Ectodermal cell (in vitro differentiated cells): Measurements from ENCODE around the gene TADA2A.

ENCODE experiments used
- H3K27ac ChIP-seq: 2 replicates; pipeline ENCODE4 v1.7.0; 2013; ENCODE audit warnings: mild to moderate bottlenecking, low read depth, low read length; ENCODE audit not compliant: insufficient read depth, poor library complexity, severe bottlenecking
- H3K27me3 ChIP-seq: 2 replicates; pipeline ENCODE4 v1.7.0; 2013; ENCODE audit warnings: mild to moderate bottlenecking, low read length; ENCODE audit not compliant: insufficient read depth, control insufficient read depth, poor library complexity, severe bottlenecking
- H3K36me3 ChIP-seq: one replicate; pipeline ENCODE4 v1.7.0; 2013; ENCODE audit warnings: low read length; ENCODE audit not compliant: control insufficient read depth, insufficient read depth
- H3K4me1 ChIP-seq: one replicate; pipeline ENCODE4 v1.7.0; 2013; ENCODE audit warnings: low read length; ENCODE audit not compliant: control insufficient read depth, insufficient read depth
- H3K4me3 ChIP-seq: 2 replicates; pipeline ENCODE4 v1.7.0; 2013; ENCODE audit warnings: low read depth, low read length, control low read depth; ENCODE audit not compliant: insufficient read depth
- H3K9me3 ChIP-seq: 2 replicates; pipeline ENCODE4 v1.7.0; 2013; ENCODE audit warnings: mild to moderate bottlenecking, low read length, moderate library complexity; ENCODE audit not compliant: control insufficient read depth
- WGBS, 2 experiments: methylation state at CpG; one replicate each; pipeline ENCODE4 v1.1.7; 2013; ENCODE audit warnings: missing lambda C conversion rate in 2 of 2; 5-methylcytosine and 5-hydroxymethylcytosine counted together

Gene TADA2A

DNA sequence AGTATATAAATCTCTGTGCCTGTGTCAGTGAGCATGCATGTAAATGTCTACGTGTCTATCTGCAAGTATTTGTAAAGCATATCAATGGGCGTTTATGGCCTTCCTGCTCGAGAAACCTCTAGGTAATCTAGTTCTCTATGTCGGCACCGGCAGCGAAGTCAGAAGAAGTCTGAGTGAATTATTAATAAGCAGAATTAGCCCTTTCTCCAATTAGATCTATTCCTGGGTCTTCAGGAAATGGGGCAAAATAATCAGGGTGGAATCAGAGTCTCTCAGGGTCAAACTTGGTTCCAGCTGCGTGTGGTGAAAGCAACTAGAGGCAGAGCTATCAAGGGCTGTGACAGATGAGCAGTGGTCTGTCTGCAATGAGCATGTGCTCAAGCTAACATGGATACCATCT, 31.0 kb upstream of the TADA2A start, which contains the start of gene C17orf78:
TSS of gene C17orf78 (plus strand) at position 280 of the 400 bp plus-strand sequence. CDS start at position 388, 108 bp downstream.
- Histone ChIP-seq H3K4me1 (no peaks in the 10 kb centered on the region), H3K27ac (no peak within 1 kb of the TSS), H3K27me3 (no peaks in the 10 kb centered on the region), H3K4me3 (no peak within 1 kb of the TSS), H3K9me3 (no peaks in the 10 kb centered on the region), H3K36me3 (no peaks in the 10 kb centered on the region)
- WGBS, 2 experiments: 93 to 94% methylated on average over 7 of the region's 7 CpGs

DNA sequence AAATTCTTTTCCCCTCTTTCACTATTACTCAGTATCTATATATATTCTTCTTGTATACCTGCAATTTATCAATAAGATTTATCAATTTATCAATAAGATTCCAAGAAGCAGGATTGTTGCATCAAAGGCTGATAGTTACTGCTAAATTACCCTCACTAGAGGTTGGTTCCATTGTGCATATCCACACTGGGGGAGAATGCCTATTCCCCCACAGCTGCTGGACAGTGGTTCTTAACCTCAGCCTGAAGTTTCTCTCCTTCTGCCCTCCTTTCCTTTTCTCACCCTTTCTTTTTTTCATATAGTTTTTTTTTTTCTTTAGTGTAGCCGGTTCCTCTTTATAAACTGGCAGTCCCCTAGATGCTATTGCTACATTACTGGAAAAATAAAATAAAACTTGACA, 24.6 kb upstream of the TADA2A start:
- Histone ChIP-seq H3K4me1 (no peaks in the 10 kb centered on the region), H3K27me3 (no peaks in the 10 kb centered on the region), H3K9me3 (no peaks in the 10 kb centered on the region), H3K27ac (no peak overlapping the region), H3K36me3 (no peaks in the 10 kb centered on the region), H3K4me3 (no peak overlapping the region)
- WGBS, 2 experiments: no CpG with 5 or more reads among the region's 1 CpG

DNA sequence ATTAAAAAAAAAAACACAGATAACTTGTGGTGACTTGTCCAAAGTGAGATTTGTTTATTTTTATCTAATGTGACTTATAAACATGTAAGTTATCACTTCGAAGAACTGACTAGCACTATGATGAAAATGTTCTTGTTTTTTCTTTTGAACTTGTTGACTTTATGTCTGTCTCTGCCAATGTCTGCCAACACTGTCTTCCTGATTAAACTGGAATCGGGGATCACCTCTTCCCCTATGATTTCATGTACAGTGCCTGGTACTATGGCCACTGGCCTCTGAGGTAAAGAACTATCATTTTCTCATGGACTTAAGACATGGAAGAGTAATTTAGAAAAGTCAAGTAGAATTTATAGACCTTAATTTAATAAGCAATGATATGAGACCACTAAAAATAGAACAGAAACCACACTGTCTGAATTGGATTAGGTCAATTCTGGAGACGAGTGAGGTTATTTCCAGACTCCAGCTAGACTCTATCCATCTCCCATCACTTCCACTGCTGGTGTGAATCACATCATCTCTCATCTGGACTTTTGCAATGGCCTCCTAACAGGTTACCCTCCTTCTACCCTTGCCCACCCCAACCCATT, 22.0 kb upstream of the TADA2A start:
- no peak overlapping the region for H3K27ac ChIP-seq
- H3K9me3 ChIP-seq: no peaks in the 10 kb centered on the region
- 92 to 95% methylated on average over 3 of the region's 3 CpGs for WGBS, 2 experiments
- no peaks in the 10 kb centered on the region for H3K4me1 ChIP-seq
- H3K36me3 ChIP-seq: no peaks in the 10 kb centered on the region
- H3K27me3 ChIP-seq: no peaks in the 10 kb centered on the region
- no peak overlapping the region for H3K4me3 ChIP-seq

DNA sequence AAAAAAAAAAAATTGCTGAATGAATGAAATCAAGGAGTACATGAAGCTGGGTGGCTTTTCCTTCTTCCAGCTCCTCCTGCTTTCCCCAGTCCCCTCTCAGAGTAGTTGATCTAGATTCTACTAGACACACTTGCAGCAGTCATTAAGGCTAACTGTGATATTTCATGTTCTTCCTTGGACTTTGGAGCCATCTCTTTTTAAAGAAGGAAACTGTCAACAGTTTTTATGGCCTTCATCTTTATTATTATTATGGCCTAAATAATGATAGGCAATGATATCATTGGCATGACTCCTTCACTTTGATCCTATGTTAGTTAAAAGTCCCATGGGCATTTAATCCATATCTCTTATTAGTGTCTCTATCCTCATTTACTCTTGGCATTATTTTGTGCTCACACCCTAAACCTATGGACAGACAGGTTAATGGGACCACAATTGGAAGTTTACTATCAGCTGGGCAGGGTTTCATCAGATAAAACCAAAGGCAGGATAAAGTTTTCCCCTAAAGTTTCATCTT, 21.2 kb upstream of the TADA2A start:
- H3K4me1 ChIP-seq: no peaks in the 10 kb centered on the region
- H3K27ac ChIP-seq: no peak overlapping the region
- H3K27me3 ChIP-seq: no peaks in the 10 kb centered on the region
- no peak overlapping the region for H3K4me3 ChIP-seq
- H3K36me3 ChIP-seq: no peaks in the 10 kb centered on the region
- H3K9me3 ChIP-seq: no peaks in the 10 kb centered on the region

DNA sequence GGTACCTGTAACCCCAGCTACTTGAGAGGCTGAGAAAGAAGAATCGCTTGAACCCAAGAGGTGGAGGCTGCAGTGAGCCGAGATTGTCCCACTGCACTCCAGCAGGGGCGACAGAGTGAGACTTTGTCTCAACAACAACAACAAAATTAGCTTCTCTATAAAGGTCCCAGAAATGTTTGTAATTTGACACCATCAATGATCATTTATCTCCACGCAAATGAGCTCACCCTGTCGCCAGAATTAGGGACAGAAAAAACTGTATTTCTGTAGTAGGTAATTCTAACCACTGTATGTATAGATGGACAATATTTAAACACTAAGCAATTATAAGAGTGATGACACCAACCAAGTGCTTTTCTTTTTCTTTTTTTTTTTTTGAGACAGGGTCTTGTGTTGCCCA, 20.2 kb upstream of the TADA2A start:
- Histone ChIP-seq H3K9me3 (no peaks in the 10 kb centered on the region), H3K36me3 (no peaks in the 10 kb centered on the region), H3K27ac (no peak overlapping the region), H3K27me3 (no peaks in the 10 kb centered on the region), H3K4me1 (no peaks in the 10 kb centered on the region), H3K4me3 (no peak overlapping the region)
- 78 to 86% methylated on average over 4 to 5 of the region's 5 CpGs for WGBS, 2 experiments

DNA sequence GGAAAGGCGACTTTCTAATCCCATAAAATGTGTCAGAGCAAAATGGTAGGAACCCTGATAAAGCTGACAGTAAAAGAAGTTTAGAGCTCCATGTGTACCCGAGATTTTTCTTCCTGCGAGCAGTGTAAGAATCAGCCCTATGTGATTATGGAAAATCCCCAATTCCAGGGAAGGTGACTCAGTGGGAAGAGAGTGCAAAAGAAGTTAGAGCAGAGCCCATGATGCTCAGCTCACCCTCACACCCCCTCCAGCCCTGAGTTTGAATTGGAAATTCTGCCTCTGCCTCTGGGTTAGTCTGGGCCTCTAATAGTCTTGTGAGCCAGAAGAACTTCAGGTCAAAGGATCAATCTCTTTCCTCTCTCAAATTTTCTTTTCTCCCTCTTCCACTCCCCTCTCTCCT, 18.4 kb upstream of the TADA2A start:
- Histone ChIP-seq H3K27me3 (no peaks in the 10 kb centered on the region), H3K27ac (no peak overlapping the region), H3K9me3 (no peaks in the 10 kb centered on the region), H3K4me3 (no peak overlapping the region), H3K36me3 (no peaks in the 10 kb centered on the region), H3K4me1 (no peaks in the 10 kb centered on the region)
- 92 to 95% methylated on average over 3 of the region's 3 CpGs for WGBS, 2 experiments

DNA sequence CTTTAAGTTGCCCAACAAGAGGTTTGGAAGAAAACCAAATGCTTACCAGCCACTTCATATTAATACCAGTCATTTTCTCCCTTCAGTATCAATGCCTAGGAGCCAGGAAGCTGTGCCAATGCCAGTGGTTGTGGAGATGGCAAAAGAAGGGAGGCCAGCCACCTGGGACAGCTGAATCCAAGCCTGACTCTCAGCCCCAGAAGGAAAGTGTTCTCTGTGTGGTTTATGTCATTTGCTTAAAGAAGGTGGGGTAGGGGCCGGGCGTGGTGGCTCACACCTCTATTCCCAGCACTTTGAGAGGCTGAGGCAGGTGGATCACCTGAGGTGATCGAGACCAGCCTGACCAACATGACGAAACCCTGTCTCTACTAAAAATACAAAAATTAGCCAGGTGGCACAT, 17.5 kb upstream of the TADA2A start:
- Histone ChIP-seq H3K36me3 (no peaks in the 10 kb centered on the region), H3K4me3 (no peak overlapping the region), H3K27ac (no peak overlapping the region), H3K27me3 (no peaks in the 10 kb centered on the region), H3K4me1 (no peaks in the 10 kb centered on the region), H3K9me3 (no peaks in the 10 kb centered on the region)
- 91 to 94% methylated on average over 4 of the region's 4 CpGs for WGBS, 2 experiments

DNA sequence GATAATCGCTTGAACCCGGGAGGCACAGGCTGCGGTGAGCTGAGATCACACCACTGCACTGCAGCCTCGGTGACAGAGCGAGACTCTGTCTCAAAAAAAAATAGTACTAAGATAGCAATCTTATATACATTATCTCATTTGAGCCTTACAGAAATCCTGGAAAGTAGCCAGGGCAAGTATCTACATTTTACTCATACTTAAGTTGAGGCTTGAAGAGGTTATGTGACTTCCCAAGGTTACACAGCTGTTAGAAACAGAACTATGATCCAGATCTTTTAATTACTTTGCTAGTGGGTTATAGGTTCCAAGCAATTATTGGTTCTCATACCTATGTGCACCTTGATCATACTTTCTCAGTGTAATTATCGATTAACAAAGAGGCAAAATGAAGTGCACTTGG, 15.5 kb upstream of the TADA2A start:
- Histone ChIP-seq H3K36me3 (no peaks in the 10 kb centered on the region), H3K4me1 (no peaks in the 10 kb centered on the region), H3K27me3 (no peaks in the 10 kb centered on the region), H3K27ac (no peak overlapping the region), H3K9me3 (no peaks in the 10 kb centered on the region), H3K4me3 (no peak overlapping the region)
- 97 to 98% methylated on average over 4 to 6 of the region's 6 CpGs for WGBS, 2 experiments

DNA sequence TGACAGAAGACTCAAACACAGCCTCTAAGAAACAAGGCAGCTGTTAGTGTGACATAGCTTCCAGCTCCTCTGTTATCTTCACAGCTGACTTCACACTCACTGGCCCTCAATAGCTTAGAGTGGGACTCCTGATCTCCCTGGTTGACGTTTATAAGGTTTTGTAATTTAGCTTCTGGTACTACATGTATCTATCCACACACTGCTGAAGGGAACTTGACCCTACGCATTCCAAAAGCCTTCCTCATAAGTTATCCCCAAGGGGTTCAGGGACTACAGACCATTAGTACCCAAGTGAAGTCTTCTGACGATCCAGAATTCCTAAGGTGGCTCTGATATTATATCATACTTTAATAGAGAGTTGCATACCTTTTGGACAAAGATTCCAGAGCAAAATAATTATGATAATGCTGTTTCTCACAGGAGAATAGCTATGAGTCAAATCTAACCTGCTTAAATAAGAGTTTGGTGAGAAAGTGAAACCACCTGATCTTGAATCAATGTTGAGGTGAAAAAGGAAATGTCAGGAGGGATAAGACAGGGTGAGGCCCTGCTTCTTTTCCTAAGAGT, 14.6 kb upstream of the TADA2A start:
- WGBS, 2 experiments: 88 to 95% methylated on average over 2 to 3 of the region's 3 CpGs
- Histone ChIP-seq H3K36me3 (no peaks in the 10 kb centered on the region), H3K27me3 (no peaks in the 10 kb centered on the region), H3K4me1 (no peaks in the 10 kb centered on the region), H3K27ac (no peak overlapping the region), H3K9me3 (no peaks in the 10 kb centered on the region), H3K4me3 (no peak overlapping the region)

DNA sequence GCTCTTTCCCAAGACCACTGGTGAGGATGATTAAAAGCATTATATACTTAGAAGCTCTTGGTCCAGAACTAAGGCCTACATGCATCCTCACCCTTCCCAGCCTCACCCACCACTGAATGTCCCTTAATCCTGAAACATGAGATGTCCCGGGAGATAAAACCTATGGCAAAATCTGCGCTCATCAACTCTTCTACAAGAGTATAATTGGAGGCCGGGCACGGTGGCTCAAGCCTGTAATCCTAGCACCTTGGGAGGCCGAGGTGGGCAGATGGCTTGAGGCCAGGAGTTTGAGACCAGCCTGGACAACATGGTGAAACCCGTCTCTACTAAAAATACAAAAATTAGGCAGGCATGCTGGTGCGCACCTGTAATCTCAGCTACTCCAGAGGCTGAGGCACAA, 13.3 kb upstream of the TADA2A start:
- Histone ChIP-seq H3K27me3 (no peaks in the 10 kb centered on the region), H3K27ac (no peak overlapping the region), H3K4me1 (no peaks in the 10 kb centered on the region), H3K4me3 (no peak overlapping the region), H3K9me3 (no peaks in the 10 kb centered on the region), H3K36me3 (no peaks in the 10 kb centered on the region)
- 91 to 95% methylated on average over 7 of the region's 7 CpGs for WGBS, 2 experiments
